GM19240 (cell line): ENCODE results near the gene TFCP2.
A peak's percentile ranks its signal among the peaks of the same experiment; 100 is the strongest.

Experiments
- DNase-seq: peaks from one replicate; pipeline ENCODE4 v3.0.0; 2011; ENCODE audit warnings: low spot score; ENCODE audit not compliant: insufficient read length

TFCP2 gene

DNA sequence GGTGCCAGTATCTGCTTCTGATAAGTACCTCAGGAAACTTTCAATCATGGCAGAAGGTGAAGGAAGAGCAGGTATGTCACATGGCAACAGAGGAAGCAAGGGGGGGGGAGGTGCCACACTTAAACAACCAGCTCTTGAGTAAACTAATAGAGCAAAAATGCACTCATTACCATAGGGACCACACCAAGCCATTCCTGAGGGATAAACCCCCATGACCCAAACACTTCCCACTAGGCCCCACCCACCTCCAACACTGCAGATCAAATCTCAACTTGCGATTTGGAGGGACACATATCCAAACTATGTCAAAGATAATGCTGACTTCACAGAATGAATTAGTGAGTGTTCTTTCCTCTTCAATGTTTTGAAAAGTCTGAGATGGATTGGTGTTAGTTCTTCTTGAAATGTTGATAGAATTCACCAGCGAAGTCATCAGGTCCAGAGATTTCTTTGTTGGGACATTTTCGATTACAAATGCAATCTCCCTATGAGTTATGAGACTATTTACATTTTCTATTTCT is 16.6 kb downstream of the TFCP2 start:
- no peak for DNase-seq

DNA sequence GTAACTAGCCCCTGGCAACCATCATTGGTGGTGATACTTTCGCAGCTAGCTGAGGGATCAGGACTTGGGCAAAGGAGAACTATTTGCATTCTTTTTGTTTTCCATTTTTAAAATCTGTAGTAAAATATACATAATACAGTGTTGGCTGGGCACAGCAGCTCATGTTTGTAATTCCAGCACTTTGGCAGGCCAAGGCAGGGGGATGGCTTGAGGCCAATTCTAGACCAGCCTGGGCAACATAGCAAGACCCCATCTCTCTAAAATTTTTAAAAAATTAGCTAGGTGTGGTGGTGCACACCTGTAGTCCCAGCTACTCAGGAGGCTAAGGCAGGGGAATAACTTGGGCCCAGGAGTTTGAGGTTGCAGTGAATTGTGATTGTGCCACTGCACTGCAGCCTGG is 20.0 kb downstream of the TFCP2 start:
- no peak for DNase-seq

DNA sequence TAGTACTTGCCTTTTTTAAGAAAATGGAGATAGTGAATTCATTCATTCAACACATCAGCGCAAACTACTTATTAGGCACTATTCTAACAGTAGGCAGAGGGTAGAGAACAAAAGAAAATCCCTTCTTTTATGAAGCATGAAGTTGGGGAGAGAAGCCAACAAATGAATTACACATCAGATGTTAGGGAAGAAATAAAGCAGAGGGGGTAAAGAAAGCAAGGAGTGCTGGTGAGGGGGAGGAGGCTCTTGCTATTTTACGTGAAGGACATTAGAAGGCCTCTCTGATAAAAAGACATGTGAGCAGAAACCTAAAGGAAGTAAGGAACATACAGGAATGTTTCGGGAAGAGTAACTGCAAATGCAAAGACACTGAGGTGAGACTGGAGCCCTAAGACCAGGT is 22.2 kb downstream of the TFCP2 start:
- no peak for DNase-seq

DNA sequence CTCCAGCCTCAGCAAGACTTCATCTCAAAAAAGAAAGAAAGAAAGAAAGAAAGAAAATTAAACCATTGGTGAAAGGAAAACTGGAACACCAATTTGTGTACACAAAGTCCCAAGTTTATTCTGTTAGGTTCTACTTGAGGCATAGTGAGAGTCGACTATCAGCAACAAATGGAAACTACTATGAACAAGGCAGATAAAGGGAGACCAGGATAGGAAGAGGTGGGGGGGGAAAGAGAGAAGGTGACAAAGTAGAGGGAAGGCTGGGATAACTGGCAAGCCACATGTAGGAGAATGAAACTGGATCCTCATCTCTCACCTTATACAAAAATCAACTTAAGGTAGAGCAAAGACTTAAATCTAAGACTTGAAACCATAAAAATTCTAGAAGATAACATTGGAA is 25.6 kb downstream of the TFCP2 start:
- DNase-seq = no peak

DNA sequence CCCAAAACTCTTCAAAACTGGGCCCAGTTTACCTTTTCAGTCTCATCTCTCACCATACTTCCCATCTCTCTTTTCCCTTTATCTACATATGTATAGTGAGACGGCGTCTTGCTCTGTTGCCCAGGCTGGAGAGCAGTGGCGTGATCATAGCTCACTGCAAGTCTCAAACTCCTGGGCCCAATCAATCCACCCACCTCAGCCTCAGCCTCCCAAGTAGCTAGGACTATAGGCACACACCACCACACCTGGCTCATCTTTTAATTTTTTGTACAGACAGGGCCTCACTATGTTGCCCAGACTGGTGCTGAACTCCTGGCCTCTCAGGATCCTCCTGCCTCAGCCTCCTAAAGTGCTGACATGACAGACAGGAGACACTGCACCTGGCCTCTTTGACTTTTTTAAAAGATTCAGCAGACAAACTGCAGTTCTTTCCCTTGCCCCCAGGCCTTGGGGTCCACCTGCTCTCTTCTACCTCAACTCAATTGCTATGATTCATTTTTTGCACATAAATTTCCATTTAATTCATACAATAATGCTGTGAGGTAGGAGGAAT is 33.6 kb downstream of the TFCP2 start:
- no peak for DNase-seq

DNA sequence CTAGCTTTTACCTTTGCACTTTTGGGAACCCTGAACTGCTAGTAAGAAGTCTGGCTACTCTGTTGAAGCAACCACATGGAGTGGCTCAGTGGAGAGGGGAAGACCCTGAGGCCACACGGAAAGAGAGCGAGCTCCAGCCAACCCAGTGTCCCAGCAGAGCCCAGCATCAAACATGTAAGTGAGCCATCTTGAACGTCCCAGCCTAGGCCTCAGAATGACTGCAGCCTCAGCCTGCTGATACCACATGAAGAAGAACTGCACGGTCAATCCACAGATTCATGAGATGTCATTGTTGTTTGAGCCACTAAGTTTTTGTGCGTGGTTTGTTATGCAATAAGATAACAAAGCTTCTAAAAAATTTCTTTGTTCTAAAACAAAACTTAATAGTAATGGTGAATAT is 40.2 kb downstream of the TFCP2 start:
- no peak for DNase-seq

DNA sequence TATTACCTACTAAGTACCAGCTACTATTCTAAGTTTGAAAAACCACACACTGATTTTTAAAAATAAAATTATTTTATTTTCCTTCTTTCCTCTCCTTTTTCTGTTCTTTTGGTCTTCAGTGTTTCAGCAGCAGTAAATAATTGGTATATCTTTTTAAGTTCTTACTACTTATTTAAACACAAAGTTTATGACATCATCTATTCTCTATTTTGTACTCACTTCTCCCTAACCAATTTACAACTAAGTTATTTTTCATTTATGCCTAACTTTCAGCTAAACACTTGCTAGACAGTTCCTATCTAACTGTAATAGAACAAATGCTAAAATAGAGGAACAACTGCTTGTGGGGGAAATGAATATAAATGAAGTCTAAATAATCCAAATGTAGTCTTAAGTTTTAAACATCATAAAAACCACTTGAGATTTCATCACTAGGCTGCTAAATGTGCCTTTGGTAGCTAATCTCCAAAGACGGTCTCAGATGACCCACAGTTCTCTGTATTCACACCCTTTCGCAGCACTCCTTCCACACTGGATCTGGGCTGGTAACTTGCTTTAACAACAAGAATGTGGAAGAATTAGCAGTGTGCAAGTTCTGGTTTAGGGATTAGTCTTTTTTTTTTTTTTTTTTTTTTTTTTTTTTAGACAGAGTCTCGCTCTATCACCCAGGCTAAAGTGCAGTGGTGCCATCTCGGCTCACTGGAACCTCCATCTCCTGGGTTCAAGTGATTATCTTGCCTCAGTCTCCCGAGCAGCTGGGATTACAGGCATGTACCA is 41.0 kb downstream of the TFCP2 start:
- DNase-seq = no peak

DNA sequence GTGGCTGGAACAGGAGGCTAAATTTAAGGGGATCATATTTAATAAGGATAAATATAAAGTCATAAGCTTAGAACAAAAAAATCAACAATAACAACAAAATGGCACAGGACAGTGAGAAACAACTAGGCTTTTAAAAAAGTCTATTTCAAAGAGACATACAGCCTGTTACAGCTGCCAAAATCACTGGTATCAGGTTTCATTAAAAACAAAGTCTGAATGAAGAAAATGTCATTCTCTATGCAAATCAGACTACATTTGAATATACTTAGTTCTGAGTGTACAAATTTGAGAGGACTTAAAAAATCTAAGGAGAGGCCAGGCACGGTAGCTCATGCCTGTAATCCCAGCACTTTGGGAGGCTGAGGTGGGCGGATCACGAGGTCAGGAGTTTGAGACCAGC is 44.0 kb downstream of the TFCP2 start:
- DNase-seq = no peak

DNA sequence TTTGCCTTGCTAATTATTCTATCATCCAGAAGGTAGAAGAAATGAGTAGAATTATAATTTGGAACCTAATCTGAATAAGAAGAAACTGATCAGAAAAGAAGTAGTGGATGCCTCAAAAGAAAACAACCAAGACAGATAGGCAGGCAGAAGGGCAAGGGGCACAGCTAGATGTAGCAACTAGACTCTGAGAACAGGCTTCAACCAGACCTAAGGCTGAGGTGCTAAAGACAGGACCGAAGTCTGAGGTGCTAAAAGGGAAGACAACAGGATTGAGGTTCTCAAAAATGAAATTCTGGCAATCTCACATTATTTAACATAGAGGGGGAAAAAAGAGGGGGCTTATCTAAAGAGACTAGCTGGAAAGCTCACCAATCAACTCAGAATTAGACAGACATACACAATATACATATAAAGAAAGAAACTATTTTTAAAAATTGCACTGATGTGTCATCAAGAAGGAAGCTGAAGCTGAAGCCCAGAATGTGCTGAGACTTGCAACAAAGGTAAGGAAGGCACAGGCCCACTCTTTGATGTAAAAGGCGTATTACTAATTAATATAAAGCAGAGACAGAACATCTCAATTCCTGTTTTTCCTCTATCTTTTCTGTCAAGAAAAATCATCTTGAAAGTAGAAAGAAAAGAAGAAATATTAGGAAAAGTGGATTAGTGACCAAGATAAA is 45.7 kb downstream of the TFCP2 start:
- no peak for DNase-seq

DNA sequence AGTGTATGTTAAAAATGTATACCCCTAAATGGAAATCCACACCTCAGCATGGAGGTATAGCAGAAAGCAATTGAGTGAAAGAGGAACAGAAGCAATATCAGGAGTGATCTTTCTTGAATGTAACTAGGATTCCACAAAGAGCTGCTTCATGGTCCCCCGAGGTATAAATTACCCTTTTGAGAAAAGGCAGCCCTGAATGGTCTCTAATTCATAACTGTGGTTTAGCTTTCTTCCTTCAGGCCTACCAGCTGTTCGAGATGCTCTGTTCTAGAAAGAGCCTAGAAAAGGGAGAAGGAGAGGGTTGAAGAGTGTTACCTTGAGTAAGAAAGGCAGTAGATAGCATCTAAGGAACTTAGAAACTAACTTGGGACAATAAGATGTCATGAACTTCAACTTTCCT is 46.6 kb downstream of the TFCP2 start:
- no peak for DNase-seq

DNA sequence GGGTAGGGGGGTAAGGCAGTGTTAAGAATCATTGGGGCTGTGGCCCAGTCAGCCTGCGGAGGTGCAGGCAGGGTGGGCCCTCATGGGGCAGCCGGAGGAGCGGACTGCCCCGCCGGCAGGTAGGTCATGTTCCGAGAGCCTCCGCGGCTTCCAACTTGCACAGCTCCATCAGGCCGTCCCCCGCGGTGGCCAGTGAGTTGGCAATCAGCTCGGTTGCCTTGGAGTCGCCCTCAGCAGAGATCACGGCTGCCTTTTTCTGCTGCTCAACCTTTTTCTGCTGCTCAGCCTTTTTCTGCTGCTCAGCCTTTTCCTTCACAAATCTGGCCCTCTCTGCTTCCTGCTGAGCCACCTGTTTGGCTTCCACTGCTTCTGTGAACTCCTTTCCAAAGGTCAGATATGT is 48.4 kb downstream of the TFCP2 start:
- DNase-seq = no peak

DNA sequence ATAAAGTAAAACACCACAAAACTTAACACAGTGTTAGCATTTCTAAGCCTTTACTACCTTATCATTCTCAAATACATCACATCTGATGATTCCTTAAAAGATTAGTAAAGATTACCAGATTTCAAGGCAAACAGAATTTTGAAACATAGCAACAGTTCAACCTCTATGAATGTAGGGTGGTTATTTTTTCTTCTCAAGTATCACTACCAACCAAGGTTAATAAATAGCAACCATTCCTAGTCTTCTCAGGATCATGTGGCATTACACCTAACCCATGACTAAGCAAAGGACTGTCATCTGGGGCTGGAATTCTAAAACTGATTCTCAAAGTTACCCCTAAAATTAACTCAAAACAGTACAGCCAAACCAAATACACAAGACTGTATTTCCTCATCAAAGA is 50.1 kb downstream of the TFCP2 start:
- DNase-seq = no peak

DNA sequence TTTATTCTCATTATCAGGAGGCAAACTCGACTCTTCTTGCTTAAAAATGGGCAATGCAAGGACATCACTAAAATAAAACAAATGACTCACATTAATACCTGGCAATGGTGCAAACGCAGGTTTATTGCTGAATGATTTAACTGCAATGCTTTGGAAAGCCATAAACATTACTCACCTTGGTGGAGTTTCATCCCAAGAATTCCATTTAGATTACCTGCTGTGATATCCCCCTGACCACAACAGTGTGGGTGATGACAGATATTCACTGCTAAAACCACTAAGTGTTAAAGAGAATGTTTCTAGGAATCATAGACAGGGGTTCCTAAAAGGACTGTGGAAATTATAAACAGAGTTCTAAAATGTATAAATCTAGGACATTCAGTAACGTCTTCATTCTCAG is 54.2 kb downstream of the TFCP2 start:
- DNase-seq = no peak

DNA sequence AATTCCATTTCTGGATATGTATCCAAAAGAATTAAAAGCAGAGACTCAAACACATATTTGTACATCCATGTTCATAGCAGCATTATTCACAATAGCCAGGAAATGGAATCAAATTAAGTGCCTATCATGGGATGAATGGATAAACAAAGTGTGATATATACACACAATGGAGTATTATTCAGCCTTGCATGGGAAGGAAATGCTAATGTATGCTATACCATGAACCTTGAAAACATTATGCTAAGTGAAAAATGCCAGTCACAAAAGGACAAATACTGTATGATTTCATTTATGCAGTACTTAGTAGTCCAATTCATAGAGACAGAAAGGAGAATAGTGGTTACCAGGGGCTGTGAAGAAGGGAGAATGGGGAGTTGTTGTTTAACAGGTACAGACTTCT is 57.4 kb downstream of the TFCP2 start:
- no peak for DNase-seq

DNA sequence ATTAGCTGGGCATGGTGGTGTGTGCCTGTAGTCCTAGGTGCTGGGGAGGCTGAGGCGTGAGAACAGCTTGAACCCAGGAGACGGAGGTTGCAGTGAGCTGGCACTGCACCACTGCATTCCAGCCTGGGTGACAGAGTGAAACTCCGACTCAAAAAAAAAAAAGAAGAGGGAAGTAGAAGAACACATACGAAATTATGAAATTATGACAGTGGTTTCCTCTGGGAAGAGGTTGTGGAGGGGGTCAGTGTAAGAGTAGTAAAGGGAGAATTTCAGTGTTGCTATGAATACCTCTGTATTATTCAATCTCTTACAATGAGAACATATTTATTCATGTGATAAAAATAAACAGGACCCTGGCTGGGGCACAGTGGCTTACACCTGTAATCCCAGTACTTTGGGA is 64.8 kb downstream of the TFCP2 start:
- DNase-seq = no peak

DNA sequence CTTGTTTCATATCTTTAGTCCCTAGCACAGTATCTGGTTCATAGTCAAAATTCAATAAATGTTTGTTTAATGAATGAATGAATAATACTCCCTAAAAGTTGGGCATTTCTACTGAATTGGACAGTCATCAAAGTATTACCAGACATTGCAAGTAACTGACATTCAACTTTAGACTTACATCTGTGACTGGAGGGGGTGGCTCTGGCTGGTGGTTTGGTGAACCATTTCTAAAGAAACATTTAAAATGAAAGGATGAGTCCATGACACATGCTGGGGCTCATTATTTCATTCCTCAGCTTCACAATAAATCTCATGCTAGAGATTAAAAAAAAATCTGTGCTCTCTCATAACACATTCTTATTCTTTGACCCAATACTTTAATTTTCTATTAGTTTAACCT is 69.0 kb downstream of the TFCP2 start:
- no peak for DNase-seq

DNA sequence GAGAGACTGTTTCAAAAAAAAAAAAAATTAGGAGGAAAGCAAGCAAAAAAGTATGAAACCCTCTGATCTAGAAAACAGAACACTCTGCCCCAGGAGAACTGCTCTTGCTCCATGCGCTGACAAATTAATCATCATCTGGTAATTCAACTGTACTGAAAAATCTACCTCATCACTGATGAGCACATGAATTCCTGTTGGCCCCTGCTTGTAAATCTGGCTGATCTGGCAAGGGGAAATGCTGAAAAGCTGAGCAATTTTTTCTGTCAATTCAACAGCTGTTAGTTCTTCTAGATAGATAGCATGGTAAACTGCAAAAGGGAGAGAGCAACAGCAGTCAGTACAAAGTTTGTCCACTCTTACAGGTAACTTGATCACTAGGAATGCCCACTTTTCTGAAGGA is 74.3 kb downstream of the TFCP2 start:
- no peak for DNase-seq

DNA sequence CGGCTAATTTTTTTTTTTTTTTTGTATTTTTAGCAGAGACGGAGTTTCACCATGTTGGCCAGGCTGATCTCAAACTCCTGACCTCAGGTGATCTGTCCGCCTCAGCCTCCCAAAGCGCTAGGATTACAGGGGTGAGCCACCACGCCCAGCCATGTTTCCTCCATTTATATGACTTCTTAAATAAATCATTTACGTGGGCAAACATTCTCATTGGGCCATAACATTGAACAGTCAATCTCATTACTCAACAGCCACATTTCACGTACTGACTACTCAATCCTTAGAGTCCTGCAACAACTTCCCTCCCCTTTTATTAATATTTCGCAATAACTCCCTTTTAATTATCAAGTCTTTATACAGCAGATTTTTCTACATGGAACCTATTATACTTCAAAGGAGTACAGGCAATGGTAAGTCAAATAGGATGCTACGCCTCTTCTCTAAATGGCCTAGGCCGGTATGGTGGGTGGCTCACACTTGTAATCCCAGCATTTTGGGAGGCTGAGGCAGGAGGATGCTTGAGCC is 82.2 kb downstream of the TFCP2 start:
- DNase-seq = no peak

DNA sequence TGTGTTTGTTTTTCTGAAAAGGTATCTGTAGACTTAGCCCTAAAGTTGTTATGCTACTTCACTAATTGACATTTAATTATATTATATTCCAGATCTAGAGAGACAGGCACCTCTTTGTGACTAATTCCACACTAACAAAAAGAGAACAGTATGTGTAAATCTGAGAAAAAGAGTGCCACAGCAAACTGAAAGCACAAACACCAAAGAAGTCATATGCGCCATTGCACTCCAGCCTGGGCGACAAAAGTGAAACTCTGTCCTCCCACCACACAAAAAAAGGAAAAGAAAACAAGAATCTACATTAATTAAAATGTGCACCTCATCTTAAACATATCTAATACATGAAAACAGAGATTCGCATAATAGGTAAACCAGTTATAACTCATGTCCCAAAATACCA is 85.1 kb downstream of the TFCP2 start:
- DNase-seq = no peak

DNA sequence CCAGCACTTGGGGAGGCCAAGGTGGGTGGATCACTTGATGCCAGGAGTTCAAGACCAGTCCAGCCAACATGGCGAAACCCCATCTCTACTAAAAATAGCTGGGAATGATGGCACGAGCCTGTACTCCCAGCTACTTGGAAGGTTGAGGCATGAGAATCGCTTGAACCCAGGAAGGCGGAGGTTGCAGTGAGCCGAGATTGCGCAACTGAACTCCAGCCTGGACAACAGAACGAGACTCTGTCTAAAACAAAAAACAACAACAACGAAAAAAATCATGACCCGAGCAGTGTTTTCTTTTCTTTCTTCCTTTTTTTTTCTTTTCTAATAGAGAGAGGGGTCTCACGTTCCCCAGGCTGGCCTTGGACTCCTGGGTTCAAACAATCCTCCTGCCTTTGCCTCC is 86.0 kb downstream of the TFCP2 start:
- DNase-seq = no peak

DNA sequence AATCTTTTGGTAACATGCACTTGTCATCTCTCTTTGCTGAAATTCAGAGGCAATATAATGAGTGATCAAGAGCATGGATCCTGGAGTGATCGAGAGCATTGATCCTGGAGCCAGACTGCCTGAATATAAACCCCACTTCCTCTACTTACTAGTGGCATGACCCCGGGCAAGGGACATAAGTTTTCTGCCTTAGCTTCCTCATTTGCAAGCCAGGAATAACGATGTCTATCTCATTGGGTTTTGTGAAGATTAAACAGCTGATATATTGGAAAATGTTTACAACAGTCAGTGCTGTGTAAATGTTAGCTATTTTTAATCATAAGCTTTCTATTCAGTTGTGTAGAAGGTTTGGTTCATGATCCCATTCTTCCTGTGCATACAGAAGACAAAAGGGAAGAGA is 87.2 kb downstream of the TFCP2 start:
- no peak for DNase-seq

DNA sequence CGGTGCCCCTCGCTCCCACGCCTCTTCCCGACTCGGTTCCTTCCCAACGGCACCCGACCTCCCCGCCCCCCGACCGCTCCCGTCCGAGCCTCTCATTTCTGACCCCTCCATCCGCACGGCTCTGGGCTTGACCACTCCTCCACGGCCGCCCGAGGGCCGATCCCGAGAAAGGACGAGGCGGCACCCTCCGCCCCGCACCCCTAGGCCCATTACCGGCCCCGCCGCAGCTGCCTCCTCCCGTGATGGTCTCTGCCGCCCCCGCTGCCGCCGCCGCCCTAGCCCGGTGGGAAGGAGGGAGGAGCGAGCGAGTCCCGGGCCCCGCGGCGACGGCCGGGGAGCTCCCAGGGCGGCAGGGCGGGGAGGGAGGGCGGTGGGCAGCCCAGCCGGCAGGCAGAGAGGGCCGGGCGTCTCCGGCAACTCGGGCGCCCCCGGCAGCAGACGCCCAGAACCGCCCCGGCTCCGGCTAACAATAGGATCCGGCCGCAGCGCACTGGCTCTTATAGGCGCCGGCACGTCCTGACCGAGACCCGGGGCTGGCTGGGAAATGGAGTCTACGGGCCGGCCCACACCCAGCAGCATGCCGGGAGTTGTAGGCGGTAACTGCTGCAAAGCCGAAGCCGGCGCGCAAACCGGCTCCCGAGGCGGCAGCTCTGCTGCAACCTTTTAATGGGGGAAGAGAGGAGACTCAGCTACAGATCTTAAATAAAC is 89.7 kb downstream of the TFCP2 start, which contains the start of gene CSRNP2:
Gene CSRNP2, minus strand, starts transcription at position 471 of the 708 bp plus-strand sequence. CDS start 7,035 bp downstream, outside the sequence.
- DNase-seq = peak; percentile 93
